Hypothalamus (tissue), 51 donors: ENCODE data around the gene DMXL1.

ENCODE experiments used
- DNase-seq, 51 donors: peaks; one replicate each; lab custom pipeline; 2025; lab: John Stamatoyannopoulos, UW

Gene DMXL1

GRCh38 chr5:119070828-119071560, at the start of gene DMXL1:
TSS of gene DMXL1 (plus strand) at chr5:119071087. CDS start at chr5:119071570, 483 bp downstream.
- DNase-seq, result peak; percentile 77 to 99 (median 96)

GRCh38 chr5:119021149-119021732, 49.6 kb upstream of the DMXL1 start:
- no peak for DNase-seq

- DNase-seq, result peak in 1 of 51 donors; percentile 26
Observed at GRCh38 chr5:119022017-119022745, 48.7 kb upstream of the DMXL1 start.

- DNase-seq, result no peak
Observed at GRCh38 chr5:119022773-119023172, 48.1 kb upstream of the DMXL1 start.

- DNase-seq, result no peak
Observed at GRCh38 chr5:119028575-119028974, 42.3 kb upstream of the DMXL1 start.

- DNase-seq, result no peak
Observed at GRCh38 chr5:119031011-119031886, 39.6 kb upstream of the DMXL1 start.

GRCh38 chr5:119031905-119032304, 39.0 kb upstream of the DMXL1 start:
- DNase-seq, result no peak

- DNase-seq, result no peak
Observed at GRCh38 chr5:119032656-119033055, 38.2 kb upstream of the DMXL1 start.

GRCh38 chr5:119033135-119033534, 37.8 kb upstream of the DMXL1 start:
- DNase-seq, result no peak

GRCh38 chr5:119036101-119036762, 34.7 kb upstream of the DMXL1 start:
- no peak for DNase-seq

- no peak for DNase-seq
Observed at GRCh38 chr5:119037496-119038215, 33.2 kb upstream of the DMXL1 start.

- no peak for DNase-seq
Observed at GRCh38 chr5:119048246-119048645, 22.6 kb upstream of the DMXL1 start.

GRCh38 chr5:119049824-119050449, 20.9 kb upstream of the DMXL1 start:
- DNase-seq, result no peak

- no peak for DNase-seq
Observed at GRCh38 chr5:119054101-119054500, 16.8 kb upstream of the DMXL1 start.

GRCh38 chr5:119055294-119055693, 15.6 kb upstream of the DMXL1 start:
- DNase-seq, result no peak

- no peak for DNase-seq
Observed at GRCh38 chr5:119058979-119059529, 11.8 kb upstream of the DMXL1 start.

- no peak for DNase-seq
Observed at GRCh38 chr5:119059740-119060255, 11.1 kb upstream of the DMXL1 start.

GRCh38 chr5:119063579-119064379, 7.1 kb upstream of the DMXL1 start:
- peak in 1 of 51 donors; percentile 2 for DNase-seq
